Effector memory CD4-positive, alpha-beta T cell (primary cell): ENCODE data around the gene RAP2B.

ENCODE experiments used
- DNase-seq, 3 donors: peaks; one replicate each; pipeline ENCODE4 v3.0.0-alpha.2; 2020
- H3K27ac ChIP-seq: 2 replicates; pipeline ENCODE4 v1.7.0; 2013; ENCODE audit warnings: mild to moderate bottlenecking, low read length, moderate library complexity; ENCODE audit not compliant: insufficient read depth, poor library complexity, severe bottlenecking
- H3K27me3 ChIP-seq: replicated peaks from 2 replicates; pipeline ENCODE4 v1.7.0; 2013; ENCODE audit warnings: mild to moderate bottlenecking, low read length; ENCODE audit not compliant: insufficient read depth, control insufficient read depth, poor library complexity, severe bottlenecking
- H3K36me3 ChIP-seq: 2 replicates; pipeline ENCODE4 v1.7.0; 2013; ENCODE audit warnings: mild to moderate bottlenecking, low read length, moderate library complexity; ENCODE audit not compliant: control insufficient read depth, insufficient read depth
- H3K4me1 ChIP-seq: 2 replicates; pipeline ENCODE4 v1.7.0; 2013; ENCODE audit warnings: low read length, mild to moderate bottlenecking; ENCODE audit not compliant: control insufficient read depth, insufficient read depth, poor library complexity, severe bottlenecking
- H3K4me3 ChIP-seq: 2 replicates; pipeline ENCODE4 v1.7.0; 2013; ENCODE audit warnings: low read length, low read depth, mild to moderate bottlenecking; ENCODE audit not compliant: insufficient read depth, poor library complexity, severe bottlenecking
- H3K9me3 ChIP-seq: 2 replicates; pipeline ENCODE4 v1.7.0; 2013; ENCODE audit warnings: mild to moderate bottlenecking, low read length, moderate library complexity; ENCODE audit not compliant: control insufficient read depth

RAP2B gene

GRCh38 chr3:153166796-153167195 lies 4.8 kb downstream of the RAP2B start:
- no peak for DNase-seq
- no peaks in the 10 kb centered on the region for H3K27me3 ChIP-seq
- no peak overlapping the region for H3K27ac ChIP-seq
- no peaks in the 10 kb centered on the region for H3K36me3 ChIP-seq
- no peaks in the 10 kb centered on the region for H3K9me3 ChIP-seq
- H3K4me1 ChIP-seq, result no peaks in the 10 kb centered on the region
- peak overlapping the region; percentile 95 for H3K4me3 ChIP-seq

- H3K36me3 ChIP-seq, result no peaks in the 10 kb centered on the region
- H3K4me3 ChIP-seq, result no peak overlapping the region
- no peaks in the 10 kb centered on the region for H3K9me3 ChIP-seq
- no peak for DNase-seq
- no peaks in the 10 kb centered on the region for H3K27me3 ChIP-seq
- no peaks in the 10 kb centered on the region for H3K4me1 ChIP-seq
- H3K27ac ChIP-seq, result no peak overlapping the region
These were observed 7.9 kb downstream of the RAP2B start for GRCh38 chr3:153169793-153170383.

GRCh38 chr3:153171256-153171655 lies 9.2 kb downstream of the RAP2B start:
- Histone ChIP-seq H3K27me3 (no peaks in the 10 kb centered on the region), H3K4me1 (no peaks in the 10 kb centered on the region), H3K4me3 (no peak overlapping the region), H3K27ac (no peak overlapping the region), H3K36me3 (no peaks in the 10 kb centered on the region), H3K9me3 (no peaks in the 10 kb centered on the region)
- DNase-seq, result no peak

GRCh38 chr3:153171918-153172317 lies 9.9 kb downstream of the RAP2B start:
- Histone ChIP-seq H3K4me1 (no peaks in the 10 kb centered on the region), H3K27ac (no peak overlapping the region), H3K36me3 (no peaks in the 10 kb centered on the region), H3K27me3 (no peaks in the 10 kb centered on the region), H3K9me3 (no peaks in the 10 kb centered on the region), H3K4me3 (no peak overlapping the region)
- no peak for DNase-seq

- Histone ChIP-seq H3K4me3 (no peak overlapping the region), H3K4me1 (no peaks in the 10 kb centered on the region), H3K27me3 (no peaks in the 10 kb centered on the region), H3K27ac (no peak overlapping the region), H3K36me3 (no peaks in the 10 kb centered on the region), H3K9me3 (no peaks in the 10 kb centered on the region)
- no peak for DNase-seq
These were observed 11.1 kb downstream of the RAP2B start for GRCh38 chr3:153172796-153173757.

- H3K4me1 ChIP-seq, result no peaks in the 10 kb centered on the region
- H3K9me3 ChIP-seq, result no peaks in the 10 kb centered on the region
- DNase-seq, result no peak
- H3K4me3 ChIP-seq, result no peak overlapping the region
- no peak overlapping the region for H3K27ac ChIP-seq
- H3K36me3 ChIP-seq, result no peaks in the 10 kb centered on the region
- no peaks in the 10 kb centered on the region for H3K27me3 ChIP-seq
These were observed 11.9 kb downstream of the RAP2B start for GRCh38 chr3:153173758-153174516.

- no peak for DNase-seq
- H3K27ac ChIP-seq, result no peak overlapping the region
- H3K4me3 ChIP-seq, result no peak overlapping the region
- H3K4me1 ChIP-seq, result no peaks in the 10 kb centered on the region
- H3K36me3 ChIP-seq, result no peaks in the 10 kb centered on the region
- no peaks in the 10 kb centered on the region for H3K27me3 ChIP-seq
- H3K9me3 ChIP-seq, result no peaks in the 10 kb centered on the region
These were observed 14.2 kb downstream of the RAP2B start for GRCh38 chr3:153176197-153176596.

- DNase-seq, result no peak
- Histone ChIP-seq H3K9me3 (no peaks in the 10 kb centered on the region), H3K4me3 (no peak overlapping the region), H3K27ac (no peak overlapping the region), H3K27me3 (no peaks in the 10 kb centered on the region), H3K36me3 (no peaks in the 10 kb centered on the region), H3K4me1 (no peaks in the 10 kb centered on the region)
These were observed 18.9 kb downstream of the RAP2B start for GRCh38 chr3:153180860-153181372.

GRCh38 chr3:153182501-153183293 lies 20.7 kb downstream of the RAP2B start:
- H3K27ac ChIP-seq, result no peak overlapping the region
- DNase-seq, result no peak
- H3K9me3 ChIP-seq, result no peaks in the 10 kb centered on the region
- no peaks in the 10 kb centered on the region for H3K27me3 ChIP-seq
- no peak overlapping the region for H3K4me3 ChIP-seq
- H3K36me3 ChIP-seq, result no peaks in the 10 kb centered on the region
- no peaks in the 10 kb centered on the region for H3K4me1 ChIP-seq
